ENCODE measurements around the gene MYLK4. TPM values are rescaled to one million over a fixed set of nuclear protein-coding genes. Genes with fewer than 3 reads are reported as not detected.

The MYLK4 gene
- total RNA-seq, 2 experiments from 2014 or later, result 0.13 to 0.26 TPM

DNA sequence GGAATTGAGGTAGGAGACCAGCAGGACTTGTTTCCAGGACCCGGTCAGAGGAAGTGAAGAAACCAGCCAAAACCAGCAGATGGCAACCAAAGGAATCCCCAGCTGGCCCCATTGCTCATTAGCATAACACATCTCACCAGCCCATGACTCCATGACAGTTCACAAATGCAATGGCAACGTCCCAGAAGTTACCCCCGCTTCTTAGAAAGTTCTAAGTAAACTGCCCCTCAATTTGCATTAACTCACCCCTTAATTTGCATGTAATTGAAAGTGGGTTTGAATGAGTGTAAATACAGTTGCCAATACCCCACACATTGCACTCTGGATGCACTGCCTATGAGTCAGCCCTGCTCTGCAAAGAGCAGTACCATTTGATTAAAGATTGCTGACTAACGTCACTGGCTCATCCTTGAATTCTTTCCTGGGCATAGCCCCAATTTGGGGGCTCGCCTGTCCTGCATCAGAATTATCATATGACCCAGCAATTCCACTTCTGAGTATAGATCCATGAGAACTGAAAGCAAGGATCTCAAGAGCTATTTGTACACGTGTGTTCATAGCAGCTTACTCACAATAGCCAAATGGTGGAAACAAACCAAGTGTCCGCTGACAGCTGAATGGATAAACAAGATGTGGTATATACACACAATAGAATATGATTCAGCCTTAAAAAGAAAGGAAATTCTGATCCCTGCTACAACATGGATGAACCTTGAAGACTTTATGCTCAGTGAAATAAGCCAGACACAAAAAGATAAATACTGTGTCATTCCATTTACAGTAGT is 36.4 kb downstream of the MYLK4 start:
- no peak for ATAC-seq
- POLR2A ChIA-PET, result no interaction called here
- peaks cover 10% of the 10 kb centered on the region for H3K9me3 Mint-ChIP-seq (ENCODE audit: insufficient read depth)
- no peak overlapping the region for H3K4me3 Mint-ChIP-seq
- no peak overlapping the region for H3K27ac Mint-ChIP-seq
- H3K4me1 Mint-ChIP-seq (ENCODE audit: low read depth), result no peaks in the 10 kb centered on the region
- peaks cover 6% of the 10 kb centered on the region for H3K27me3 Mint-ChIP-seq (ENCODE audit: low read depth)
- CTCF ChIA-PET, result interaction anchor here (0.9 kb wide), 1 partner anchor 47 kb away, joined by 3 read pairs; no protein-coding TSS in a partner anchor
- no peak for DNase-seq
- peaks cover 7% of the 10 kb centered on the region for H3K36me3 Mint-ChIP-seq (ENCODE audit: low read depth)

- DNase-seq (no peak), ATAC-seq (no peak)
- ChIA-PET POLR2A (no interaction called here), CTCF (interaction anchor here (0.9 to 1.2 kb wide), 2 partner anchors 18 to 48 kb away, joined by 3 read pairs; no protein-coding TSS in a partner anchor)
- Mint-ChIP-seq H3K9me3 (ENCODE audit: insufficient read depth) (peaks cover 10% of the 10 kb centered on the region), H3K27me3 (ENCODE audit: low read depth) (peaks cover 7% of the 10 kb centered on the region), H3K4me1 (ENCODE audit: low read depth) (no peaks in the 10 kb centered on the region), H3K27ac (no peak overlapping the region), H3K4me3 (no peak overlapping the region), H3K36me3 (ENCODE audit: low read depth) (peaks cover 7% of the 10 kb centered on the region)
Measured at GRCh38 chr6:2713473-2714110, 37.1 kb downstream of the MYLK4 start.

- Mint-ChIP-seq H3K27me3 (ENCODE audit: low read depth) (peaks cover 7% of the 10 kb centered on the region), H3K27ac (no peak overlapping the region), H3K4me1 (ENCODE audit: low read depth) (no peaks in the 10 kb centered on the region), H3K36me3 (ENCODE audit: low read depth) (peaks cover 7% of the 10 kb centered on the region), H3K4me3 (no peak overlapping the region), H3K9me3 (ENCODE audit: insufficient read depth) (peaks cover 10% of the 10 kb centered on the region)
- ChIA-PET CTCF (no interaction called here), POLR2A (no interaction called here)
- DNase-seq, result no peak
- ATAC-seq, result no peak
Measured at GRCh38 chr6:2712102-2712501, 38.6 kb downstream of the MYLK4 start.

DNA sequence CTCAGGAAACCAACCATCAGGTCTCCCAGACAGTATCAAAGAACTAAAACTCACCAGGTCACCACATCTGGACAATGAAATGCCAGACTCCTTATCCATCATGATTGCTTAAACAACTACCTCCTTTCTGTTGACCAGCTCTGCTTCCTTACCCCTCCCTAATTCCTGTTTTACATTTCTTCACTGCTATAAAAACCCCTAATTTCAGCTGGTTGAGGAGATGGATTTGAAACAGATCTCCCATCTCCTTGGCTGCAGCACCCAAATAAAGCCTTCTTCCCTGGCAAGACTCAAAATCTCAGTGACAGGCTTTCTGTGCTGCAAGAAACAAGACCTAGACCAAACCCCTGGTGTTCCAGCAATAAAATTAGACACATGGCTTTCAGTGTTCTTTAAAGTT is 40.3 kb downstream of the MYLK4 start:
- ATAC-seq, result no peak

DNA sequence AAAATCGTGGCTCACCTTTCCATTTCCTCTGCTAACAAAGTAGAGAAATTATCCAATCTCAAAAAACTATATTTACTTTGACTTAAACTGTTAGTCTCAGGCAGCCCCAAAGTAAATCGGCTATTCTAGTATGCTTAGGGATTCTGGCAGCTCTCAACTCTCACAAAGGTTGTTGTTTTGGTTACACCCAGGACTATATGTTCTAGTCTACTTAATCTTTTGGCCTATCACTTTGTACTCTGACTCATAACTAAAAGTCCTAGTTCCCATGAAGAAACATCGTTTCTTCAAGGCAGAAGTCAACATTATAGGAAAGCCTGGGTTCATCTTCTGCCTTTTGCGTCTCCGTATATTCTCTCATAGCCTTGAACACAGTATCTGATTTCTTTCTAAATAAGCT is 42.3 kb downstream of the MYLK4 start:
- Mint-ChIP-seq H3K9me3 (ENCODE audit: insufficient read depth) (peaks cover 10% of the 10 kb centered on the region), H3K27me3 (ENCODE audit: low read depth) (peaks cover 9% of the 10 kb centered on the region), H3K4me1 (ENCODE audit: low read depth) (no peaks in the 10 kb centered on the region), H3K27ac (no peak overlapping the region), H3K36me3 (ENCODE audit: low read depth) (peaks cover 7% of the 10 kb centered on the region), H3K4me3 (no peak overlapping the region)
- CTCF ChIA-PET, result interaction anchor here (1.1 kb wide), 1 partner anchor 43 kb away, joined by 4 read pairs; no protein-coding TSS in a partner anchor
- ATAC-seq (no peak), DNase-seq (no peak)
- POLR2A ChIA-PET, result no interaction called here

More for the DNA sequence above, 40.3 kb downstream of the MYLK4 start:
- Mint-ChIP-seq H3K4me1 (ENCODE audit: low read depth) (no peaks in the 10 kb centered on the region), H3K9me3 (ENCODE audit: insufficient read depth) (peaks cover 10% of the 10 kb centered on the region), H3K27ac (no peak overlapping the region), H3K27me3 (ENCODE audit: low read depth) (peaks cover 9% of the 10 kb centered on the region), H3K4me3 (no peak overlapping the region), H3K36me3 (ENCODE audit: low read depth) (peaks cover 7% of the 10 kb centered on the region)
- ChIA-PET CTCF (interaction anchor here (1.2 kb wide), 1 partner anchor 28 kb away, joined by 3 read pairs; no protein-coding TSS in a partner anchor), POLR2A (no interaction called here)
- DNase-seq, result no peak

DNA sequence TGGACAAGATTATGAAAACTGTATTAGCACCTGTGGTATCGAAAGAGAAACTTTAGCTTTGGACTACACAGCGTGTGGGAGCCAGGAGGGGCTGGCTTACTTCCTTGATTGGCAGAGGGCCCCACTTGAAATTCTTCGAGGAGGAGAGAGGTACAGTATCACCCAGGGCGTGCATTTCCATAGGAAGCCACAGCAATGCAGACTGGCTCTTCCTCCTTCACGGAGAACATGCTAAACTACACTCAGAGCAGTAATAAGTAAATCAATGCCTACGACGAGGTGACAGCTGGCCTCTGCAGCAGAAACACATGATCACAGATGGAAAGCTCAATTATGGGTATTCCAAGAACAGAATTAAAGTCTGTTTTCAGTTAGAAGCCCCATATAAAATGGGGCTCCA is 44.2 kb downstream of the MYLK4 start:
- ChIA-PET POLR2A (no interaction called here), CTCF (no interaction called here)
- Mint-ChIP-seq H3K4me3 (no peak overlapping the region), H3K36me3 (ENCODE audit: low read depth) (peaks cover 7% of the 10 kb centered on the region), H3K27me3 (ENCODE audit: low read depth) (peaks cover 7% of the 10 kb centered on the region), H3K9me3 (ENCODE audit: insufficient read depth) (peaks cover 10% of the 10 kb centered on the region), H3K4me1 (ENCODE audit: low read depth) (no peaks in the 10 kb centered on the region), H3K27ac (no peak overlapping the region)
- ATAC-seq (no peak), DNase-seq (no peak)

- Mint-ChIP-seq H3K27ac (no peak overlapping the region), H3K36me3 (ENCODE audit: low read depth) (peaks cover 2% of the 10 kb centered on the region), H3K9me3 (ENCODE audit: insufficient read depth) (peaks cover 6% of the 10 kb centered on the region), H3K4me3 (no peak overlapping the region), H3K4me1 (ENCODE audit: low read depth) (no peaks in the 10 kb centered on the region), H3K27me3 (ENCODE audit: low read depth) (peaks cover 4% of the 10 kb centered on the region)
- DNase-seq (no peak), ATAC-seq (no peak)
- CTCF ChIA-PET, result interaction anchor here (1.0 kb wide), 1 partner anchor 11 kb away, joined by 3 read pairs; no protein-coding TSS in a partner anchor
- POLR2A ChIA-PET, result no interaction called here
Measured at GRCh38 chr6:2705256-2705655, 45.5 kb downstream of the MYLK4 start.

DNA sequence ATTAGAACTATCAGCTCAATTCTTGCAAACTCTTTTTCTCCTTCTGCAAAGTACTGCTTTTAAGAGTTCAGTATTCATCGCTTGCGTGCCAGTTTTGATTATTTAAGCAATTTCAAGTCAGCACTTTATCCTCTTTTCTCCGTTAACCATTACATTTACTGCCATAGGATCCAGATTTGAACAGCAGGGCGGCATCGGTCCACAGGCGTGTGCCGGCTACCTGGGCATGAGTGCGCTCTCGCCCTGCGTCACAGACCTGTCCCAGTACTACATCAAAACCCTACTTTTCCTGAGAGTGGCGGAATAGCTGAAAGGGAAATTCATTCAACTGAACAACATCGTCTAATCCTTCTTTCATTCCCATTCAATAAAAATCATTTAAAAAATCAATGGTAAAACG is 53.4 kb downstream of the MYLK4 start:
- H3K4me1 Mint-ChIP-seq (ENCODE audit: low read depth), result no peaks in the 10 kb centered on the region
- no peaks in the 10 kb centered on the region for H3K9me3 Mint-ChIP-seq (ENCODE audit: insufficient read depth)
- H3K27me3 Mint-ChIP-seq (ENCODE audit: low read depth), result peaks cover 17% of the 10 kb centered on the region
- DNase-seq (no peak), ATAC-seq (no peak)
- no peak overlapping the region for H3K4me3 Mint-ChIP-seq
- POLR2A ChIA-PET, result no interaction called here
- no peak overlapping the region for H3K27ac Mint-ChIP-seq
- no peaks in the 10 kb centered on the region for H3K36me3 Mint-ChIP-seq (ENCODE audit: low read depth)
- CTCF ChIA-PET, result no interaction called here

GRCh38 chr6:2695454-2696095 is 55.1 kb downstream of the MYLK4 start:
- no peak for DNase-seq
- peaks cover 20% of the 10 kb centered on the region for H3K27me3 Mint-ChIP-seq (ENCODE audit: low read depth)
- ChIA-PET POLR2A (no interaction called here), CTCF (interaction anchor here (1.0 kb wide), 1 partner anchor 17 kb away, joined by 3 read pairs; no protein-coding TSS in a partner anchor)
- ATAC-seq, result no peak
- no peak overlapping the region for H3K4me3 Mint-ChIP-seq
- no peaks in the 10 kb centered on the region for H3K36me3 Mint-ChIP-seq (ENCODE audit: low read depth)
- no peaks in the 10 kb centered on the region for H3K4me1 Mint-ChIP-seq (ENCODE audit: low read depth)
- H3K27ac Mint-ChIP-seq, result no peak overlapping the region
- H3K9me3 Mint-ChIP-seq (ENCODE audit: insufficient read depth), result no peaks in the 10 kb centered on the region

DNA sequence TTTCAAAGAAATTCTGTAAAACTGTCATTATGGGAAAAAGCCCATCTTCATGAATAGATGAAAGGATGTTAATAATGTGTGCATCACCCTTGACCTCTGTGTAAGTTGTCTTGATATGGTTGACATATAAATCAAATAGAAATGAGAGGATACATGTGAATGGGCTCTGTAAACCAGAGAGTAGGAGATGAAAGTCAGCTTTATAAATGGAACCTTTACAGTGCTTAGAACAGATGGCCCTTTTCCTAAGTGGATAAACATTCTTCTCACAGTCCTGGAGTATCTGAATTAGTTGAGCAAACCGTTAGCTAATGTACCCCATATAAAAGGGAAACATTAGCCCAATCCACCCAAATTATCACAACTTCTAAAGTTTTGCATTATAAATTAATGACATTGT is 57.5 kb downstream of the MYLK4 start:
- no peaks in the 10 kb centered on the region for H3K9me3 Mint-ChIP-seq (ENCODE audit: insufficient read depth)
- ChIA-PET CTCF (no interaction called here), POLR2A (no interaction called here)
- H3K4me1 Mint-ChIP-seq (ENCODE audit: low read depth), result no peaks in the 10 kb centered on the region
- no peaks in the 10 kb centered on the region for H3K36me3 Mint-ChIP-seq (ENCODE audit: low read depth)
- H3K27me3 Mint-ChIP-seq (ENCODE audit: low read depth), result peaks cover 16% of the 10 kb centered on the region
- no peak for DNase-seq
- no peak for ATAC-seq
- H3K4me3 Mint-ChIP-seq, result no peak overlapping the region
- no peak overlapping the region for H3K27ac Mint-ChIP-seq

- ChIA-PET POLR2A (no interaction called here), CTCF (no interaction called here)
- no peak for ATAC-seq
- H3K4me1 Mint-ChIP-seq (ENCODE audit: low read depth), result no peaks in the 10 kb centered on the region
- H3K4me3 Mint-ChIP-seq, result no peak overlapping the region
- H3K36me3 Mint-ChIP-seq (ENCODE audit: low read depth), result no peaks in the 10 kb centered on the region
- peaks cover 8% of the 10 kb centered on the region for H3K27me3 Mint-ChIP-seq (ENCODE audit: low read depth)
- H3K27ac Mint-ChIP-seq, result no peak overlapping the region
- no peaks in the 10 kb centered on the region for H3K9me3 Mint-ChIP-seq (ENCODE audit: insufficient read depth)
- DNase-seq, result no peak
Measured at GRCh38 chr6:2688401-2689064, 62.2 kb downstream of the MYLK4 start.

- no peak for DNase-seq
- ChIA-PET CTCF (no interaction called here), POLR2A (no interaction called here)
- Mint-ChIP-seq H3K27me3 (ENCODE audit: low read depth) (peaks cover 6% of the 10 kb centered on the region), H3K9me3 (ENCODE audit: insufficient read depth) (no peaks in the 10 kb centered on the region), H3K36me3 (ENCODE audit: low read depth) (no peaks in the 10 kb centered on the region), H3K4me3 (no peak overlapping the region), H3K4me1 (ENCODE audit: low read depth) (no peaks in the 10 kb centered on the region), H3K27ac (no peak overlapping the region)
- ATAC-seq, result no peak
Measured at GRCh38 chr6:2687456-2687855, 63.3 kb downstream of the MYLK4 start.
